ENCODE measurements around the gene DRD2.

Gene DRD2

DNA sequence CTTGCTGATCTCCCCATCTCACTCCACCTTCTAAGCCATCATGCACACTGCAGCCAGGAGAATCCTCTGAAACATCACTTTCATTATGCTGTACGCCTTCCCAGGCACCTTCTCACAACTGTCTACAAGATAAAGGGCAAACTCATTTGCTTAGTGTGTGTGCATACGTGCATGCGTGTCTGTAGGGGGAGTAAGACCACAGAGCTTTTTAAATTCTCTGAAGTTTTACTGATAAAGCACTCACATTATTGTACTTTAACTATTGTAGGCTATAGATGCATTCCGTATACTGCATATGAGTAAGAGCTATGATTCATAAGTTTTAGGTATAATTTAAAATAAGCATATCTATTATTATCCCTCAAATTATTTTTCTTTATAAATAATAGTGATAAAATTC lies 102.9 kb downstream of the DRD2 start:
- no peak for DNase-seq (ENCODE audit: low read depth)

GRCh38 chr11:113370634-113371033 lies 104.6 kb downstream of the DRD2 start:
- DNase-seq (ENCODE audit: low read depth): no peak

- no peak for DNase-seq (ENCODE audit: low read depth)
Observed at GRCh38 chr11:113369411-113369810, 105.8 kb downstream of the DRD2 start.

GRCh38 chr11:113365895-113366294 lies 109.3 kb downstream of the DRD2 start:
- no peak for DNase-seq (ENCODE audit: low read depth)

DNA sequence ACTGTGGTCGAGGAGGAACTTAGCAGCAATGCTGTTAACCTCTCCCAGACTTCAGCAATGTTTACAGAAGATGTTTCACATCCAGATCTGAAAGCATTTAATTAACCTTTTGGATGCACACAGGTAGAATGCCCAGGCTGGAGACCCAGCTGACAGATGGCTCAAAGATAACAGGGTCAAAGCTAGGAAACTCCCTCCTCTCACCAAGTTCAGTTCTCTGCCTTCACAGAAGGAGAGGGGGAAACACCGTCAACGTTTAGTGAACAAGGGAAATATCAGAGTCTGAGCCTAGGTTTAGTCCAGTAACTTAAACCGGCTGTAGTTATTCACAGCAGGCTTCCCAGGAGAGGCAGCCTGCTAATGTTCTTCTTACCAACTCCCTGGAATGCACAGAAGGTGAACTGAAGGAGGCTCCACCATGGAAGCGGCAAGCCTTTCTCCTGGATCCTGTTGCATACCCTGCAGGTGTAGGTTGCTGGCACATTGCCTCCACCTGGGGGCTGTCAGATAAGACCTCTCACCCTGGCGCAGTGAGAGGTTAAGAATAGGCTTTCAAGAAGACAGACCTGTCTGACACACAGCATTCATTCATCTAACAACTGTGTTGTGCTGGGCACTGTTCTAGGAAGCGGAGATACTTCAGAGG lies 111.1 kb downstream of the DRD2 start:
- DNase-seq (ENCODE audit: low read depth): no peak

DNA sequence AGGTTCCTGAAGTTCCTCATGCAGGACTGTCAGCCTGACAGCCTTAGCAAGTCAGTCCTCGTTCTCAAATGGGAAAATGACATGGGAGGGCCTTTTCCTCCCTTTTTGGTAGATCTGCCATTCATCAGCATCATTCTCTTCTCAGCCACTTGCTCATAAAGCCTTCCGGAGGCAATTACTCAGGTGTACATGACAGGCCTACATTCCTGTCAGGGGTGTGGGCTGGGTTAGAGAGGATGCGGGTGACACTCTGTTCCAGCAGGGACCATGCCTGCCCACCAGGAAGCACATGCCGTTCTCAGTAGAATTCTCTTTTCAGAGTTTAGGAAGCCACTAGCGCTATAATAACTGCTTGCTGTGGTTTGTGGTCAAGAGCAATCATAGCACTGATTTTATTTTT lies 111.8 kb downstream of the DRD2 start:
- no peak for DNase-seq (ENCODE audit: low read depth)

All from activated T-cell treated with anti-CD3 and anti-CD28 coated beads for 48 hours (primary cell).